ENCODE measurements around the gene MS4A3. TPM values are rescaled to one million over a fixed set of nuclear protein-coding genes. Genes with fewer than 3 reads are reported as not detected.
"Not testable (repeated sequence)": the region's sequence is repeated elsewhere in the genome, so short reads cannot be mapped to it uniquely, and the experiment has no call there.

Gene MS4A3
- total and polyA plus RNA-seq, 5 experiments from 2014 or later, result not detected

DNA sequence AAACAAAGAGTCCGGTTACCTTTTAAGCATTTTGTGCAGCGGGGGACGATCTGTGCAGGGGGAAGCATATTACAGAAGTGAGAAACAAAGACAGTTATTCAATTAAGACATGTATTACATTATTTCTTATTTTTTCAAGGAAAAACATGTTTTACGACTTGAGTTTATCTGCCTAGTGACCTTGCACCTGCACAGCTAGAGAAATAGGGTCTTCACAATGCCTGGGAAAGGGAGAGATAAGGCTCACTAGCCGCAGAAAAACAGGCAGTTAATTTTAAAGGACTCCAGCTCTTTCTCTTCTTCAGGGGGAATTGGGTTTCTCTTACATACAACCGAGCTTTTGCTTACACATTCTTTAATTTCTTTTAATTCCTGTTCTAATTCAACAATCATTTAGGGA, 15.2 kb downstream of the MS4A3 start:
- DNase-seq, H3K36me3 Mint-ChIP-seq, H3K4me1 Mint-ChIP-seq, POLR2A ChIA-PET, H3K27ac Mint-ChIP-seq, ATAC-seq, H3K4me3 Mint-ChIP-seq: not testable (repeated sequence)
- H3K27me3 Mint-ChIP-seq, result peaks cover 1 to 17% (median 5%) of the 10 kb centered on the region in 5 donors
- peaks cover 0 to 10% (median 5%) of the 10 kb centered on the region in 9 donors for H3K9me3 Mint-ChIP-seq

GRCh38 chr11:60077216-60077817, 20.9 kb downstream of the MS4A3 start:
- no peak for DNase-seq
- Mint-ChIP-seq H3K27ac (no peak overlapping the region), H3K27me3 (peaks cover 0 to 9% (median 2%) of the 10 kb centered on the region in 5 donors), H3K9me3 (peaks cover 0 to 21% (median 10%) of the 10 kb centered on the region in 9 donors), H3K4me3 (no peak overlapping the region), H3K36me3 (no peaks in the 10 kb centered on the region), H3K4me1 (no peaks in the 10 kb centered on the region)
- POLR2A ChIA-PET, result no interaction called here
- no peak for ATAC-seq

DNA sequence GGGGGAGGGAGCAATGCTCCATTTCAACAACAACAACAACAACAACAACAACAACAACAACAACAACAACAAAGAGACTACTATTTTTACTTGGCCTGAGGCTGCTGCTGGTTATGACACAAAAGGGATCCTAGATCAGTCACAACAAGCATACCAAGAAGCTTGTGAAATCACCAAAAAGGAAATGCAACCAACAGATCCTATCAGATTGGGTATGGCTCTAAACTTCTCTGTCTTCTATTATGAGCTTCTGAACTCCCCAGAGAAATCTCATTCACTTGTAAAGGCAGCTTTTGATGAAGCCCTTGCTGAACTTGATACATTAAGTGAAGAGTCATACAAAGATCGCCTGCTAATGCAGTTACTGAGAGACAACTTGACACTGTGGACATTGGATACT, 21.5 kb downstream of the MS4A3 start:
- Mint-ChIP-seq H3K27ac (no peak overlapping the region), H3K27me3 (peaks cover 0 to 9% (median 3%) of the 10 kb centered on the region in 5 donors), H3K36me3 (no peaks in the 10 kb centered on the region), H3K9me3 (peaks cover 0 to 19% (median 10%) of the 10 kb centered on the region in 9 donors), H3K4me1 (no peaks in the 10 kb centered on the region), H3K4me3 (no peak overlapping the region)
- POLR2A ChIA-PET, result no interaction called here
- no peak for ATAC-seq
- DNase-seq, result no peak

GRCh38 chr11:60078745-60079144, 22.3 kb downstream of the MS4A3 start:
- POLR2A ChIA-PET, result no interaction called here
- Mint-ChIP-seq H3K4me3 (no peak overlapping the region), H3K36me3 (no peaks in the 10 kb centered on the region), H3K9me3 (peaks cover 0 to 19% (median 10%) of the 10 kb centered on the region in 9 donors), H3K27ac (no peak overlapping the region), H3K27me3 (peaks cover 0 to 9% (median 3%) of the 10 kb centered on the region in 5 donors), H3K4me1 (no peaks in the 10 kb centered on the region)
- ATAC-seq, result no peak
- DNase-seq, result no peak

- peaks cover 0 to 19% (median 10%) of the 10 kb centered on the region in 9 donors for H3K9me3 Mint-ChIP-seq
- POLR2A ChIA-PET, result no interaction called here
- H3K36me3 Mint-ChIP-seq, result no peaks in the 10 kb centered on the region
- peaks cover 2 to 27% (median 9%) of the 10 kb centered on the region in 5 donors for H3K27me3 Mint-ChIP-seq
- H3K4me1 Mint-ChIP-seq, result no peaks in the 10 kb centered on the region
- no peak for ATAC-seq
- H3K4me3 Mint-ChIP-seq, result no peak overlapping the region
- no peak for DNase-seq
- no peak overlapping the region for H3K27ac Mint-ChIP-seq
Observed at GRCh38 chr11:60080535-60080934, 24.1 kb downstream of the MS4A3 start.

GRCh38 chr11:60084631-60085273, 28.3 kb downstream of the MS4A3 start:
- POLR2A ChIA-PET, result no interaction called here
- Mint-ChIP-seq H3K27ac (peak overlapping the region in 1 of 10 donors; percentile 9), H3K4me3 (no peak overlapping the region)

DNA sequence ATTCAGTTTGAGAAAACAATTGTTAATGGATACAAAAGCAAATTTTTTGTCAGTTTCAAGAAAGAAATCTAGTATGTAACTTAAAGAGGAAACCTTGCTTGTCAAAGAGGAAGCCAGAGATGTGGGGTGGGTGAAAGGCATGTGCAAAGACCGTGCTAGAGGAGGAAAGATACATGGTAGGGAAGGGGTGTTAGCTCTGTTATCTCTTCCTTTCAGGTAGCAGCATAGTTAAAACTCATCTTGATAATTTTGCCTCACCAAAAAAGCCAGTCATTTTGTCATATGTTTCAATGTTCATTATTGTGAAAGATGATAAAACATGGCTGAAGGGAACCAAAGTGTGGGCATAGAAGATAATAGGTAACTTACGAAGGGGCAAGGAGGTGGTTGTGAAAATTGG, 29.4 kb downstream of the MS4A3 start:
- DNase-seq (no peak), ATAC-seq (no peak)
- Mint-ChIP-seq H3K27me3 (peaks cover 10 to 30% (median 23%) of the 10 kb centered on the region in 5 donors), H3K9me3 (peaks cover 0 to 2% (median 0%) of the 10 kb centered on the region in 9 donors), H3K4me1 (no peaks in the 10 kb centered on the region), H3K4me3 (no peak overlapping the region), H3K27ac (no peak overlapping the region), H3K36me3 (peaks cover 0 to 4% (median 0%) of the 10 kb centered on the region in 3 donors)
- POLR2A ChIA-PET, result no interaction called here

More at GRCh38 chr11:60084631-60085273, 28.3 kb downstream of the MS4A3 start:
- DNase-seq, result no peak
- ATAC-seq, result no peak
- Mint-ChIP-seq H3K36me3 (peaks cover 0 to 4% (median 0%) of the 10 kb centered on the region in 3 donors), H3K4me1 (no peaks in the 10 kb centered on the region), H3K27me3 (peaks cover 10 to 37% (median 25%) of the 10 kb centered on the region in 5 donors), H3K9me3 (peaks cover 0 to 5% (median 0%) of the 10 kb centered on the region in 9 donors)

GRCh38 chr11:60087239-60087638, 30.8 kb downstream of the MS4A3 start:
- Mint-ChIP-seq H3K27ac (no peak overlapping the region), H3K27me3 (peaks cover 11 to 33% (median 23%) of the 10 kb centered on the region in 5 donors), H3K36me3 (peaks cover 0 to 4% (median 0%) of the 10 kb centered on the region in 3 donors), H3K9me3 (peaks cover 0 to 2% (median 0%) of the 10 kb centered on the region in 9 donors), H3K4me1 (no peaks in the 10 kb centered on the region), H3K4me3 (no peak overlapping the region)
- POLR2A ChIA-PET, result no interaction called here
- no peak for ATAC-seq
- DNase-seq, result no peak

GRCh38 chr11:60088364-60088763, 31.9 kb downstream of the MS4A3 start, which contains the start of gene MS4A2:
MS4A2 (plus strand) TSS chr11:60088664; CDS start chr11:60088766, 102 bp downstream.
- Mint-ChIP-seq H3K4me3 (no peak within 1 kb of the TSS), H3K4me1 (no peaks in the 10 kb centered on the region), H3K27ac (no peak within 1 kb of the TSS), H3K9me3 (peaks cover 0 to 2% (median 0%) of the 10 kb centered on the region in 9 donors), H3K36me3 (peaks cover 0 to 4% (median 0%) of the 10 kb centered on the region in 3 donors), H3K27me3 (peaks cover 8 to 39% (median 26%) of the 10 kb centered on the region in 5 donors)
- DNase-seq, result no peak
- POLR2A ChIA-PET, result no interaction called here
- ATAC-seq, result no peak

DNA sequence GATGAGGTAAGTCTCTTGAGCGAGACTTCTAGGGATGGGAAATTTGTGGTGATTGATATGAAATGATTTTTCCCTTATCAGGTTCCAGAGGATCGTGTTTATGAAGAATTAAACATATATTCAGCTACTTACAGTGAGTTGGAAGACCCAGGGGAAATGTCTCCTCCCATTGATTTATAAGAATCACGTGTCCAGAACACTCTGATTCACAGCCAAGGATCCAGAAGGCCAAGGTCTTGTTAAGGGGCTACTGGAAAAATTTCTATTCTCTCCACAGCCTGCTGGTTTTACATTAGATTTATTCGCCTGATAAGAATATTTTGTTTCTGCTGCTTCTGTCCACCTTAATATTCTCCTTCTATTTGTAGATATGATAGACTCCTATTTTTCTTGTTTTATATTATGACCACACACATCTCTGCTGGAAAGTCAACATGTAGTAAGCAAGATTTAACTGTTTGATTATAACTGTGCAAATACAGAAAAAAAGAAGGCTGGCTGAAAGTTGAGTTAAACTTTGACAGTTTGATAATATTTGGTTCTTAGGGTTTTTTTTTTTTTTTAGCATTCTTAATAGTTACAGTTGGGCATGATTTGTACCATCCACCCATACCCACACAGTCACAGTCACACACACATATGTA, 39.1 kb downstream of the MS4A3 start:
- Mint-ChIP-seq H3K36me3 (no peaks in the 10 kb centered on the region), H3K4me3 (no peak overlapping the region), H3K4me1 (no peaks in the 10 kb centered on the region), H3K27me3 (peaks cover 5 to 31% (median 7%) of the 10 kb centered on the region in 5 donors), H3K27ac (no peak overlapping the region), H3K9me3 (no peaks in the 10 kb centered on the region)
- POLR2A ChIA-PET, result interaction anchor here (0.8 kb wide), 1 partner anchor 612 kb away, joined by 4 read pairs; no protein-coding TSS in a partner anchor
- ATAC-seq (no peak), DNase-seq (no peak)

DNA sequence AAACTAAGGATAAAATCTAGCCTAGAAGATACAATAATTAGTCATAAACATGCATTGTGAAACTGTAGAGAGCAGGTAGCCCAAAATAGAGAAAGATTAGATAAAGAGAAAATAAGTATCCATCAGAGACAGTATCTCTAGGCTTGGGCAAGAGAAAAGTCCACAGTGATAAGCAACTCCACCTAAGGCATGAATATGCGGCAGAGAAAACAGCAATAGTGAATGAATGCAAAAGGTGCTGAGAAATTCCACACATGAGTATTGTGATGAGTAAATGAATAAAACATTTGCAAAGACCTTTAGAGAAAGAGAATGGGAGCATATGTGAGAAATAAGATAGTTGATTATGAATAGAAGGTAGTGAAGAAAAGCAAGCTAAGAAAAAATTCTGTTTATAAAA, 40.7 kb downstream of the MS4A3 start:
- POLR2A ChIA-PET, result no interaction called here
- Mint-ChIP-seq H3K4me3 (no peak overlapping the region), H3K36me3 (no peaks in the 10 kb centered on the region), H3K4me1 (peaks cover 0 to 5% (median 0%) of the 10 kb centered on the region in 4 donors), H3K9me3 (no peaks in the 10 kb centered on the region), H3K27ac (no peak overlapping the region), H3K27me3 (peaks cover 4 to 26% (median 7%) of the 10 kb centered on the region in 5 donors)
- no peak for ATAC-seq
- no peak for DNase-seq

GRCh38 chr11:60098508-60098907, 42.0 kb downstream of the MS4A3 start:
- no peaks in the 10 kb centered on the region for H3K9me3 Mint-ChIP-seq
- POLR2A ChIA-PET, result interaction anchor here (0.6 kb wide), 1 partner anchor 1372 kb away, joined by 3 read pairs; no protein-coding TSS in a partner anchor
- H3K4me3 Mint-ChIP-seq, result no peak overlapping the region
- no peaks in the 10 kb centered on the region for H3K36me3 Mint-ChIP-seq
- peaks cover 0 to 5% (median 0%) of the 10 kb centered on the region in 4 donors for H3K4me1 Mint-ChIP-seq
- no peak overlapping the region for H3K27ac Mint-ChIP-seq
- DNase-seq, result no peak
- H3K27me3 Mint-ChIP-seq, result peaks cover 4 to 18% (median 5%) of the 10 kb centered on the region in 5 donors
- ATAC-seq, result no peak

DNA sequence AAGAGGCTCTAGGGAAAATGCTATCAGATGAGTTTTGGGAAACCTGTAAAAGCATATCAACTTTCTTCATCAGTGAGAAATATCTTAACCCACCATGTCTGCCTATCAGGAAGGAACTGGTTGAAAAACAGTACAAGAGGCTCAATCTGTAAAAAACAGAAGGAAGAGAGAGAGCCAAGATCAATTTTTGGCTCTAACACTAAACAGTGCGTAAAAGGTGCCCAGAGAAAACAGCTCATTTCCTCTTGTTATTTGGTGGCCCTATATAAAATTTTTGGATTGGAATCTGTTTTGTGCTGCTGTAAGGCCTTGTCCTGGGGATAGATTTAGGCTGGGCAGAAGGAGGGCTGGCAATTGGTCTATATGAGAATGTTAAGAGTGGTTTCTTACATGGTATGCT, 44.1 kb downstream of the MS4A3 start:
- DNase-seq (no peak), ATAC-seq (no peak)
- POLR2A ChIA-PET, result no interaction called here
- peaks cover 0 to 5% (median 0%) of the 10 kb centered on the region in 4 donors for H3K4me1 Mint-ChIP-seq
- no peaks in the 10 kb centered on the region for H3K9me3 Mint-ChIP-seq
- no peak overlapping the region for H3K4me3 Mint-ChIP-seq
- H3K27me3 Mint-ChIP-seq, result peaks cover 0 to 1% (median 0%) of the 10 kb centered on the region in 5 donors
- H3K27ac Mint-ChIP-seq, result no peak overlapping the region
- H3K36me3 Mint-ChIP-seq, result no peaks in the 10 kb centered on the region

All from naive thymus-derived CD8-positive, alpha-beta T cell (primary cell).